Mesothelial cell of epicardium (in vitro differentiated cells): ENCODE data around the gene CPN1. TPM values are rescaled to one million over a fixed set of nuclear protein-coding genes. Genes with fewer than 3 reads are reported as not detected.

Experiments used
- DNase-seq, 2 experiments: peaks; one replicate each; pipeline ENCODE4 v3.0.0; 2021; ENCODE audit warnings: low spot score in 2 of 2; ENCODE audit not compliant: unreplicated experiment in 2 of 2
- H3K27ac Mint-ChIP-seq: 2 replicates; pipeline ENCODE4 v1.8.0; 2021; ENCODE audit warnings: mixed read lengths
- H3K27me3 Mint-ChIP-seq: 2 replicates; pipeline ENCODE4 v1.8.0; 2021; ENCODE audit warnings: low read depth, mixed read lengths
- H3K36me3 Mint-ChIP-seq: 2 replicates; pipeline ENCODE4 v1.8.0; 2021; ENCODE audit warnings: mixed read lengths
- H3K4me1 Mint-ChIP-seq: 2 replicates; pipeline ENCODE4 v1.8.0; 2021; ENCODE audit warnings: mixed read lengths
- H3K4me3 Mint-ChIP-seq: 2 replicates; pipeline ENCODE4 v1.8.0; 2021; ENCODE audit warnings: mild to moderate bottlenecking, moderate library complexity, mixed read lengths
- H3K9me3 Mint-ChIP-seq: 2 replicates; pipeline ENCODE4 v1.8.0; 2021; ENCODE audit warnings: mixed read lengths
- CTCF ChIP-seq: fragments of 200-600 bp; sonication (generic); IDR thresholded peaks from one replicate; pipeline ENCODE4 v1.5.0; 2021; ENCODE audit warnings: antibody characterized with exemption; ENCODE audit not compliant: unreplicated experiment
- total RNA-seq: library from RNA; stranded (reverse); gene quantifications from 3 replicates; pipeline ENCODE4 v1.2.1, GENCODE V29; 2021

The CPN1 gene
- total RNA-seq, 1 donor from 2014 or later = not detected

DNA sequence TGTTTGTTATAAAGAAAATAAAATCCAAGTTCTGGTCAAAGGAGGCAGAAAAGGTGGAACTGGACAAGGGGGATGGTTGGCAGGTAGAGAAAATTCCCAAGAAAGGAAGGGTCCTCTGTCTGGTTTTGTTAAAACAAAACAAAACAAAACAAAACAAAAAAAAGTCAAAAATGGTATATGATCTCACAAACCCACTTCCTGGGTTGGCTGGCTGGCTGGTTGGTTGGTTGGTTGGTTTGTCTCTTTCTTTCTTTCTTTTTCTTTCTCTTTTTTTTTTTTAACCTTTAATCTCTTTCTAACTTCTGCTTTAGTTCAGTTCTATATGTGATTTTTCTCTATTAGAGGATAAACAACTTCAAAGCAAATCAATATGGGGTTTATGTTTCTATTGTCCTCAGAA lies 41.1 kb upstream of the CPN1 start:
- Mint-ChIP-seq H3K27ac (no peak overlapping the region), H3K36me3 (no peaks in the 10 kb centered on the region), H3K27me3 (peaks cover 9% of the 10 kb centered on the region), H3K9me3 (no peaks in the 10 kb centered on the region), H3K4me1 (no peaks in the 10 kb centered on the region), H3K4me3 (no peak overlapping the region)
- no peak for TF ChIP-seq CTCF
- DNase-seq = no peak

GRCh38 chr10:100120550-100120949 lies 38.9 kb upstream of the CPN1 start:
- H3K4me1 Mint-ChIP-seq = no peaks in the 10 kb centered on the region
- no peak for TF ChIP-seq CTCF

DNA sequence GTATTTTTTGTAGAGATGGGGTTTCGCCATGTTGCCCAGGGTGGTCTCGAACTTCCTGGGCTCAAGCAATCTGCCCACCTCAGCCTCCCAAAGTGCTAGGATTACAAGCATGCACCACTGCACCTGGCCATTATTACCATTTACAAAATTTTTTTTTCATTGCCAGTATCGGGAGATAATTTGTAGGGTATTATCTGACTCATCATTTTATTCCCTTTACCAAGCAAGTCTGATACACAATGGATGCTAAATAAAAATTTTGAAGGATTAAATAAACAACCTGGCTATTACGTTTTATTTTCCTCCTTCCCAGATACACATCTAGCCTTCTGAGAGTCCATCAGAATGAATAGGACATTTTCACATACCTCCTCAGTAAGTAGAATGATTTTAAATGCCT lies 38.1 kb upstream of the CPN1 start:
- no peak overlapping the region for H3K27ac Mint-ChIP-seq
- DNase-seq = no peak
- no peak overlapping the region for H3K4me3 Mint-ChIP-seq
- H3K27me3 Mint-ChIP-seq = peaks cover 9% of the 10 kb centered on the region
- no peaks in the 10 kb centered on the region for H3K4me1 Mint-ChIP-seq
- no peak for TF ChIP-seq CTCF
- H3K36me3 Mint-ChIP-seq = no peaks in the 10 kb centered on the region
- no peaks in the 10 kb centered on the region for H3K9me3 Mint-ChIP-seq

More at GRCh38 chr10:100120550-100120949, 38.9 kb upstream of the CPN1 start:
- Mint-ChIP-seq H3K27me3 (peaks cover 9% of the 10 kb centered on the region), H3K9me3 (no peaks in the 10 kb centered on the region), H3K4me3 (no peak overlapping the region), H3K36me3 (no peaks in the 10 kb centered on the region), H3K27ac (no peak overlapping the region)
- DNase-seq = no peak

DNA sequence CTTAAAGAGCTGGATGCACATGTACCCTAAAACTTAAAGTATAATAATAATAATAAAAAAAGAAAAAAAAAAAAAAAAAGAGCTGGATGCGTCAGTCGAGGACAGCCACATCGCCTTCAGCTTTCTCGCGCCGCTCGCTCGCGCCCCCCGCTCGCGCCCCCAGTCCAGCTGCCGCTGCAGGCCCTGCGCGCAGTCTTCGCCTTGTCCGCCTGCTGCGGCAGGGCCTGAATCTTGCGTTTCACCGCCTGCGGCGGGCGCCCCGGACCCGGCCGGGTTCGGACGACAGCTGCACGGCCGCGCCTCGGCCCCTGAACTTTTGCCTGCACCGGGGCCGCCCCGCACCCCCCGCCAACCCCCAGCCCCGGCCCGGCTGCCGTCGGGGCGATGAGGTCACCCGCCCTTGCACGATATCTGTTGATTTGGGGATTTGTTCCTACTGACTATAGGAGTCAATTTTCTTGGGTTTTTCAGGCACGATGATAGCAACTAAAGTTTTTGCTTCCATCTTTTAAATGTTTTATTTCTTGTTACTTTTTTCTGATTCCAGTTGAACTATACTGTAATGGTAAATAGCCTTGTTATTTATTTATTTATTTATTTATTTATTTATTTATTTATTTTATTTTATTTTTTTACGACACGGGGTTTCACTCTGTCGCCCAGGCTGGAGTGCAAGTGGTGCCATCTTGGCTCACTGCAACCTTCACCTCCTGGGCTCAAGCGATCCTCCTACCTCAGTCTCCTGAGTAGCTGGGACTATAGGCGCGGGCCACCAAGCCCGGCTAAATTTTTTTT lies 33.5 kb upstream of the CPN1 start:
- H3K4me1 Mint-ChIP-seq = peaks cover 3% of the 10 kb centered on the region
- H3K36me3 Mint-ChIP-seq = no peaks in the 10 kb centered on the region
- no peaks in the 10 kb centered on the region for H3K27me3 Mint-ChIP-seq
- H3K27ac Mint-ChIP-seq = no peak overlapping the region
- DNase-seq = no peak
- no peak overlapping the region for H3K4me3 Mint-ChIP-seq
- no peaks in the 10 kb centered on the region for H3K9me3 Mint-ChIP-seq
- no peak for TF ChIP-seq CTCF

DNA sequence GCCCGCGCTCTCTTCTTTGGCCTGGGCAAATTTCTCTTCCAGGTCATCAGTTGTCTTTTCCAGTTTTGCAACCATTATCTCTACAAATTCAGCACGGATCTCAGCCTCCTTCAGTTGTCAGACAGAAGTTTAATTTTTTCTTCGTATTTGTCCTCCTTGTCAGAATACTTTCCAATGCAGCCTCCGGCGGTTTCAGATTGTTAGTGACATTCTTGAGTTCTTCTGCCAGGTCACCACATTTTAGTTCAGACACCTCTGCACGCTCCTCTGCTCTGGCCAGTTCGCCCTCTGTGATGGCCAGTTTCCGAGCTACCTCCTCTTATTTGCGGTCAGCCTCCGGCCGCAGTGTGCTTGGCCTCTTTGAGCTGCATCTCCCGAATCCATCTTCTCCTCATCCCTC lies 32.8 kb upstream of the CPN1 start:
- no peak overlapping the region for H3K27ac Mint-ChIP-seq
- peaks cover 3% of the 10 kb centered on the region for H3K4me1 Mint-ChIP-seq
- TF ChIP-seq CTCF = no peak
- no peak overlapping the region for H3K4me3 Mint-ChIP-seq
- no peak for DNase-seq
- H3K9me3 Mint-ChIP-seq = no peaks in the 10 kb centered on the region
- H3K27me3 Mint-ChIP-seq = no peaks in the 10 kb centered on the region
- H3K36me3 Mint-ChIP-seq = no peaks in the 10 kb centered on the region

DNA sequence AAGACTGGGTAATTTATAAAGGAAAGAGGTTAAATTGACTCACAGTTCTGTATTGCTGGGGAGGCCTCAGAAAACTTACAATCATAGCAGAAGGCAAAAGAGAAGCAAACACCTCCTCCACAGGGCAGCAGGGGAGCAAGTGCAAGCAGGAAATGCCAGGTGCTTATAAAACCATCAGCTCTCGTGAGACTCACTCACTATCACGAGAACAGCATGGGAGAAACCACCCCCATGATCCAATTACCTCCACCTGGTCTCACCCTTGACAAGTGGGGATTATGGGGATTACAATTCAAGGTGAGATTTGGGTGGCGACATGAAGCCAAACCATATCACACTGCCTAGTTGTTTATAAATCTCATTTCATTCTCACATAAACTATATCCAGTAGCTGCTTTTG lies 28.0 kb upstream of the CPN1 start:
- Mint-ChIP-seq H3K36me3 (no peaks in the 10 kb centered on the region), H3K4me1 (peaks cover 3% of the 10 kb centered on the region), H3K9me3 (peaks cover 3% of the 10 kb centered on the region), H3K27ac (no peak overlapping the region), H3K4me3 (no peak overlapping the region), H3K27me3 (no peaks in the 10 kb centered on the region)
- no peak for TF ChIP-seq CTCF
- DNase-seq = no peak
